OCI-LY7 (cell line): ENCODE data around the gene ATP11A. TPM values are rescaled to one million over a fixed set of nuclear protein-coding genes. Genes with fewer than 3 reads are reported as not detected.

Source experiments
- BruUV-seq: library from RNA; stranded (reverse); fragments of 400-500 nt; replicated peaks from 2 replicates; lab custom pipeline; 2021; lab: Mats Ljungman, UMichigan
- CTCF ChIA-PET: fragments of 300-600 bp; sonication (Branson Sonifier 250); formaldehyde crosslinking; loops from one replicate; lab custom pipeline; 2022; ENCODE audit warnings: antibody characterized with exemption; ENCODE audit not compliant: unreplicated experiment; lab: Charles Lee
- POLR2A ChIA-PET: fragments of 300-600 bp; sonication (Branson Sonifier 250); formaldehyde crosslinking; loops from one replicate; lab custom pipeline; 2022; ENCODE audit warnings: antibody characterized with exemption; lab: Charles Lee
- DNase-seq: peaks from one replicate; pipeline ENCODE4 v3.0.0-alpha.2; 2015; ENCODE audit warnings: low spot score
- H2AFZ ChIP-seq: fragments of 200-600 bp; sonication (generic), shearing (Covaris generic); 2 replicates; pipeline ENCODE4 v1.6.1; 2014; ENCODE audit warnings: mild to moderate bottlenecking, antibody characterized with exemption, low read length, moderate library complexity
- H3K27ac ChIP-seq: fragments of 200-600 bp; sonication (generic); 2 replicates; pipeline ENCODE4 v1.5.1; 2014; ENCODE audit warnings: mixed run types, low read depth, mild to moderate bottlenecking, moderate library complexity, low read length, inconsistent platforms; ENCODE audit not compliant: poor library complexity, severe bottlenecking
- H3K36me3 ChIP-seq: fragments of 200-600 bp; sonication (generic); 2 replicates; pipeline ENCODE4 v1.6.1; 2014; ENCODE audit warnings: mild to moderate bottlenecking, antibody characterized with exemption, low read length, moderate library complexity, mixed read lengths; ENCODE audit not compliant: insufficient read depth
- H3K4me1 ChIP-seq: fragments of 200-600 bp; sonication (generic); 2 replicates; pipeline ENCODE4 v1.5.1; 2014; ENCODE audit warnings: mild to moderate bottlenecking, low read length; ENCODE audit not compliant: insufficient read depth, poor library complexity, severe bottlenecking
- H3K4me2 ChIP-seq: fragments of 200-600 bp; sonication (generic); 2 replicates; pipeline ENCODE4 v1.6.1; 2014; ENCODE audit warnings: mild to moderate bottlenecking, low read length
- H3K4me3 ChIP-seq: fragments of 200-600 bp; sonication (generic); 2 replicates; pipeline ENCODE4 v1.5.1; 2014; ENCODE audit warnings: mild to moderate bottlenecking, low read depth, low read length; ENCODE audit not compliant: poor library complexity, severe bottlenecking
- H3K79me2 ChIP-seq: fragments of 200-600 bp; sonication (generic); 2 replicates; pipeline ENCODE4 v1.6.1; 2016; ENCODE audit warnings: low read depth, mild to moderate bottlenecking, low read length, moderate library complexity, mixed read lengths; ENCODE audit not compliant: insufficient read depth
- H3K9me2 ChIP-seq: fragments of 200-600 bp; sonication (generic); 2 replicates; pipeline ENCODE4 v1.6.1; 2016; ENCODE audit warnings: mild to moderate bottlenecking, low read length, mixed read lengths; ENCODE audit not compliant: insufficient read depth
- H3K9me3 ChIP-seq: fragments of 200-600 bp; sonication (generic); 2 replicates; pipeline ENCODE4 v1.6.1; 2014; ENCODE audit warnings: mild to moderate bottlenecking, mixed run types, low read length, mixed read lengths
- H4K20me1 ChIP-seq: fragments of 200-600 bp; sonication (generic); 2 replicates; pipeline ENCODE4 v1.6.1; 2014; ENCODE audit warnings: mild to moderate bottlenecking, antibody characterized with exemption, low read length, moderate library complexity, mixed read lengths; ENCODE audit not compliant: insufficient read depth
- EZH2phosphoT487 ChIP-seq: fragments of 200-600 bp; sonication (generic); IDR thresholded peaks from 2 replicates; pipeline ENCODE4 v1.6.1; 2018; ENCODE audit warnings: low read depth, borderline replicate concordance, mild to moderate bottlenecking, mixed run types, antibody characterized with exemption, low read length, moderate library complexity, mixed read lengths
- intact Hi-C: fragments of 100-400 bp; cut with micrococcal nuclease; formaldehyde crosslinking; loops from one replicate; pipeline ENCODE4 v1.10.0; 2022; ENCODE audit not compliant: unreplicated experiment
- total RNA-seq, 2 experiments: library from RNA; depleted of rRNA in 1 of 2; stranded (reverse); fragments of >200 nt in 1 of 2; shearing (Covaris generic) in 1 of 2; gene quantifications; 2 replicates each; pipeline ENCODE4 v1.2.3, GENCODE V29; 2014 to 2022
- TF ChIP-seq, protein P1 (sequence below): fragments of 200-600 bp; sonication (generic); conservative IDR thresholded peaks from 2 replicates; pipeline ENCODE4 v1.5.1; 2014; ENCODE audit warnings: mild to moderate bottlenecking, antibody characterized with exemption, low read length, moderate library complexity, mixed read lengths

Gene ATP11A
- total RNA-seq, 2 experiments from 2014 or later = 8.8 to 23.1 TPM

GRCh38 chr13:112842343-112842856, 152.6 kb downstream of the ATP11A start:
- CTCF ChIA-PET = no interaction called here
- no TSS peak for BruUV-seq
- Histone ChIP-seq H3K27ac (no peak overlapping the region), H3K79me2 (no peaks in the 10 kb centered on the region), H3K9me3 (no peaks in the 10 kb centered on the region), H2AFZ (no peak overlapping the region), H3K36me3 (no peaks in the 10 kb centered on the region), H3K4me1 (peaks cover 6% of the 10 kb centered on the region), H3K4me3 (no peak overlapping the region), H4K20me1 (no peaks in the 10 kb centered on the region), H3K4me2 (no peak overlapping the region), H3K9me2 (no peaks in the 10 kb centered on the region)
- intact Hi-C loops = no loop called here
- no peak for DNase-seq
- POLR2A ChIA-PET = no interaction called here
- TF ChIP-seq EZH2phosphoT487 = no peak
- TF ChIP-seq, protein P1, sequence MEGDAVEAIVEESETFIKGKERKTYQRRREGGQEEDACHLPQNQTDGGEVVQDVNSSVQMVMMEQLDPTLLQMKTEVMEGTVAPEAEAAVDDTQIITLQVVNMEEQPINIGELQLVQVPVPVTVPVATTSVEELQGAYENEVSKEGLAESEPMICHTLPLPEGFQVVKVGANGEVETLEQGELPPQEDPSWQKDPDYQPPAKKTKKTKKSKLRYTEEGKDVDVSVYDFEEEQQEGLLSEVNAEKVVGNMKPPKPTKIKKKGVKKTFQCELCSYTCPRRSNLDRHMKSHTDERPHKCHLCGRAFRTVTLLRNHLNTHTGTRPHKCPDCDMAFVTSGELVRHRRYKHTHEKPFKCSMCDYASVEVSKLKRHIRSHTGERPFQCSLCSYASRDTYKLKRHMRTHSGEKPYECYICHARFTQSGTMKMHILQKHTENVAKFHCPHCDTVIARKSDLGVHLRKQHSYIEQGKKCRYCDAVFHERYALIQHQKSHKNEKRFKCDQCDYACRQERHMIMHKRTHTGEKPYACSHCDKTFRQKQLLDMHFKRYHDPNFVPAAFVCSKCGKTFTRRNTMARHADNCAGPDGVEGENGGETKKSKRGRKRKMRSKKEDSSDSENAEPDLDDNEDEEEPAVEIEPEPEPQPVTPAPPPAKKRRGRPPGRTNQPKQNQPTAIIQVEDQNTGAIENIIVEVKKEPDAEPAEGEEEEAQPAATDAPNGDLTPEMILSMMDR = no peak

DNA sequence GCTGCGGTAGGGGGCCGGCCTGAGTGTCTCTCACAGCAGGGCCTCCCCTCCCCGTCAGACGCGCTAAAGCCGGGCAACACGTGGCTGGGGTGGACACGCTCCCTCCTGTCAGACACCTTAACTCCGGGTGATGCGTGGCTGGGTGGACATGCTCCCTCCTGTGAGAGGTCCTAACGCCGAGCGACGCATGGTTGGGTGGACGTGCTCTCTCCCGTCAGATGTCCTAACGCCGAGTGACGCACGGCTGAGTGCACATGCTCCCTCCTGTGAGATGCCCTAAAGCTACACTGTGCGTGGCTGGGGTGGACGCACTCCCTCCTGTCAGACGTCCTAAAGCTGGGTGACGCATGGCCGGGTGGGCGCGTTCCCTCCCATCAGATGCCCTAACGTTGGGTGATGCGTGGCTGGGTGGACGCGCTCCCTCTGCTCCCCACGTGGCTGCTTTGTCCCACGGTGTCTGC, 153.1 kb downstream of the ATP11A start:
- no peaks in the 10 kb centered on the region for H3K36me3 ChIP-seq
- no peak overlapping the region for H3K4me3 ChIP-seq
- ChIA-PET CTCF (no interaction called here), POLR2A (no interaction called here)
- H2AFZ ChIP-seq = no peak overlapping the region
- no peaks in the 10 kb centered on the region for H3K9me2 ChIP-seq
- intact Hi-C loops = no loop called here
- no peak for TF ChIP-seq EZH2phosphoT487
- TF ChIP-seq, protein P1 = no peak
- no peaks in the 10 kb centered on the region for H3K9me3 ChIP-seq
- no peaks in the 10 kb centered on the region for H3K79me2 ChIP-seq
- no TSS peak for BruUV-seq
- H3K27ac ChIP-seq = no peak overlapping the region
- no peaks in the 10 kb centered on the region for H4K20me1 ChIP-seq
- DNase-seq = no peak
- H3K4me2 ChIP-seq = no peak overlapping the region
- H3K4me1 ChIP-seq = peaks cover 6% of the 10 kb centered on the region

DNA sequence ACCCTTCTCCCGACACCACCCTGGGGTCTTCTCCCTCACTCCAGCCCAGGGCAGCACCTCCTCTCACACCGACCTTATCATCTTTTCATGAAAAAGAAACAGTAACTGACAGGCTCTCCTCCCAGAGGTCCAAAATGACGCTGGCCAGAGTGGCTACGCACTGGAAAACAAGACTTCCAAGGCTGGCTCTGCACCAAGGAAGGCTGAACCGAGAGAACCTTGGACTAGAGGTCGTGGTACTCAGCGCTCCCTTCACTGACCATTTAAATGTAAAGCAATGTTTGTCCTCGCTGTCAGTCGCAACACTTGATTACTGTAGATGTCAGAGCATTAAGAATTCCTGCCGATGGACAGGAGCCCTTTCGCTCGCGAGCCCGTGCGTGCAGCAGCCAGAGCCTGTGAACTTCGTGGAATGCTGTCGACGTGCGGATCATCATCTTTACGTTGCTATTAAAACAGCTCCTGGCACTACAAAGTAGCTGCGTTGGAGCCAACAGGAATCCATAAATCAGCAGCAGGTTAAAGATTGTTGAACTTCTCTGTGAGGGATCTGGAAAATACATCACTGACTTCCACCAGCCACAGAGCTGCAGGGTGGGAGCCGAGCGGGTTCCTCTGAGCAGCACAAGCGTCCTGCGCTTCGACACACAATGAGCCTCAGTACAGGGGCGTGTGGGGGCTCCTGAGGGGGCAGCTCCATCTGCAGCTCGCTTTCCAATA, 153.7 kb downstream of the ATP11A start:
- no peak overlapping the region for H3K4me2 ChIP-seq
- peaks cover 6% of the 10 kb centered on the region for H3K4me1 ChIP-seq
- no peaks in the 10 kb centered on the region for H3K9me3 ChIP-seq
- H3K79me2 ChIP-seq = no peaks in the 10 kb centered on the region
- no peaks in the 10 kb centered on the region for H3K9me2 ChIP-seq
- TF ChIP-seq, protein P1 = no peak
- TF ChIP-seq EZH2phosphoT487 = no peak
- CTCF ChIA-PET = interaction anchor here (0.6 kb wide), 1 partner anchor 19 kb away, joined by 3 read pairs; no protein-coding TSS in a partner anchor
- no TSS peak for BruUV-seq
- POLR2A ChIA-PET = no interaction called here
- H3K36me3 ChIP-seq = no peaks in the 10 kb centered on the region
- no peak overlapping the region for H3K27ac ChIP-seq
- H3K4me3 ChIP-seq = no peak overlapping the region
- DNase-seq = no peak
- H4K20me1 ChIP-seq = no peaks in the 10 kb centered on the region
- intact Hi-C loops = no loop called here
- H2AFZ ChIP-seq = no peak overlapping the region
